ENCODE results near the gene URM1.

The URM1 gene

GRCh38 chr9:128429513-128430086, 58.4 kb downstream of the URM1 start:
- no peak for DNase-seq (ENCODE audit: low spot score)

GRCh38 chr9:128431207-128431606, 60.0 kb downstream of the URM1 start:
- DNase-seq (ENCODE audit: low spot score), result no peak

GRCh38 chr9:128434340-128434739, 63.2 kb downstream of the URM1 start:
- no peak for DNase-seq (ENCODE audit: low spot score)

GRCh38 chr9:128435611-128436010, 64.4 kb downstream of the URM1 start:
- no peak for DNase-seq (ENCODE audit: low spot score)

- peak; percentile 85 for DNase-seq (ENCODE audit: low spot score)
Measured at GRCh38 chr9:128438343-128439109, 67.4 kb downstream of the URM1 start.

- no peak for DNase-seq (ENCODE audit: low spot score)
Measured at GRCh38 chr9:128439273-128439672, 68.1 kb downstream of the URM1 start.

Data from HuH-7.5 (cell line).